A549 (cell line): ENCODE measurements around the gene TMPRSS2.

Experiments used
- CEBPB ChIP-seq, 2 experiments: fragments of >200 bp in 1 of 2; sonication (Bioruptor Twin) in 1 of 2; formaldehyde crosslinking in 1 of 2; IDR thresholded peaks; 2 replicates each; pipeline ENCODE4 v1.6.1; 2012 to 2016
- CHD2 ChIP-seq: fragments of 150-350 bp; IDR thresholded peaks from 2 replicates; pipeline ENCODE4 v1.6.1; 2014; ENCODE audit warnings: low read length; ENCODE audit not compliant: partially characterized antibody
- EP300 ChIP-seq, 2 experiments: fragments of >200 bp; sonication (Bioruptor Twin); formaldehyde crosslinking; IDR thresholded peaks; 2 replicates in 1 of 2; 3 replicates in 1 of 2; pipeline ENCODE4 v1.6.1; 2016 to 2017
- MYC ChIP-seq: IDR thresholded peaks from 2 replicates; pipeline ENCODE4 v1.6.1; 2012; ENCODE audit warnings: mild to moderate bottlenecking, inconsistent platforms, low read length, improper control_type of control experiment, borderline replicate concordance
- POLR2A ChIP-seq: IDR thresholded peaks from 2 replicates; pipeline ENCODE4 v1.6.1; 2012; ENCODE audit warnings: mild to moderate bottlenecking, low read length
- RCOR1 ChIP-seq: fragments of 150-350 bp; IDR thresholded peaks from 2 replicates; pipeline ENCODE4 v1.6.1; 2014; ENCODE audit warnings: antibody characterized with exemption, low read length, low read depth
- RNF2 ChIP-seq: fragments of 200-600 bp; sonication (generic); IDR thresholded peaks from 2 replicates; pipeline ENCODE4 v1.6.1; 2016; ENCODE audit warnings: low read depth, mild to moderate bottlenecking, antibody characterized with exemption, moderate library complexity, borderline replicate concordance
- TF ChIP-seq, protein P1 (sequence below): fragments of 450-650 bp; IDR thresholded peaks from 2 replicates; pipeline ENCODE4 v1.6.1; 2014; ENCODE audit warnings: antibody characterized with exemption
- TF ChIP-seq, protein P2 (sequence below): fragments of 250-450 bp; sonication (Bioruptor Pico); IDR thresholded peaks from 2 replicates; pipeline ENCODE4 v1.5.0; 2021; ENCODE audit warnings: mild to moderate bottlenecking, moderate library complexity, borderline replicate concordance
- TF ChIP-seq, protein P3 (sequence below): fragments of >200 bp; sonication (Bioruptor Twin); formaldehyde crosslinking; IDR thresholded peaks from 3 replicates; pipeline ENCODE4 v1.5.1; 2016
- TF ChIP-seq, protein P4 (sequence below): IDR thresholded peaks from 2 replicates; pipeline ENCODE4 v1.6.1; 2012

DNA sequence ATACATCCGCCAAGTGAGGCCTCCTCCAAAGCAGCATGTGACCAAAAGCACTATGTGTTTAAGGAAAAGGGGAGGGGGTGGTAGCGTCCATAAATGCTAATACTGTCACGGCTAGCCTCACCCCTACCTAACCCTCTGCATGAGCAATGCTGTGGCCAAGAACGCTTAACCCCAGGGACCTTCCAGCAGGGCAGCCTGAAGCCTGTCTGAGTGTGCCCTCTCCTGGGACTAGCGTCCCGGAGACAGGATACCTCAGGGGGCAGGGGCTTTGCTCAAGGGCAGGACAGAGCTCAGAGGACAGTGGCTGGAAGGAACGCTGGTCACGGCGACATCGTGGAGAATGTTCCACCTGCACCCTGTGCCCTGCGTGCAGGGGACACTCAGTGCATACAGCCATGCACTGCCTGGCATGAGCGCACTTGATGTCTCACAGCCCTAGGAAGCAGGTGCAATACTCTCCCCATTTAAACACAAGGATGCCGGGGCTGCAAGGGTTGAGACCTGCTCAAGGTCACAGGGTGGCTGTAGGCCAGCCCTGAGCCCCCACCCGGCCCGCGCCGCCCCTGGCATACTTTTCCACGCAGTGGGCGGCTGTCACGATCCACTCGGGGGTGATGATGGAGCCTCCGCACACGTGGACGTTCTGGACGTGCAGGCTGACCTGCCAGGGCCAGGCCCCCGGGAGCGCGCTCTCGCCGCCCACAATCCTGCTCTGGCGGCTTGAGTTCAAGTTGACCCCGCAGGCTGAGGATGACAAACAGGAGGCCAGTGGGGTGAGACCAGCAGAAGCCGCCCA is 35.0 kb downstream of the TMPRSS2 start:
- TF ChIP-seq POLR2A (no peak), RCOR1 (no peak), CHD2 (no peak), CEBPB (IDR thresholded peaks at IDR 0.05) (no peak), EP300 (IDR thresholded peaks at IDR 0.05) (no peak), MYC (no peak), RNF2 (no peak)
- TF ChIP-seq, protein P1, sequence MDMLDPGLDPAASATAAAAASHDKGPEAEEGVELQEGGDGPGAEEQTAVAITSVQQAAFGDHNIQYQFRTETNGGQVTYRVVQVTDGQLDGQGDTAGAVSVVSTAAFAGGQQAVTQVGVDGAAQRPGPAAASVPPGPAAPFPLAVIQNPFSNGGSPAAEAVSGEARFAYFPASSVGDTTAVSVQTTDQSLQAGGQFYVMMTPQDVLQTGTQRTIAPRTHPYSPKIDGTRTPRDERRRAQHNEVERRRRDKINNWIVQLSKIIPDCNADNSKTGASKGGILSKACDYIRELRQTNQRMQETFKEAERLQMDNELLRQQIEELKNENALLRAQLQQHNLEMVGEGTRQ: no peak
- TF ChIP-seq, protein P2, sequence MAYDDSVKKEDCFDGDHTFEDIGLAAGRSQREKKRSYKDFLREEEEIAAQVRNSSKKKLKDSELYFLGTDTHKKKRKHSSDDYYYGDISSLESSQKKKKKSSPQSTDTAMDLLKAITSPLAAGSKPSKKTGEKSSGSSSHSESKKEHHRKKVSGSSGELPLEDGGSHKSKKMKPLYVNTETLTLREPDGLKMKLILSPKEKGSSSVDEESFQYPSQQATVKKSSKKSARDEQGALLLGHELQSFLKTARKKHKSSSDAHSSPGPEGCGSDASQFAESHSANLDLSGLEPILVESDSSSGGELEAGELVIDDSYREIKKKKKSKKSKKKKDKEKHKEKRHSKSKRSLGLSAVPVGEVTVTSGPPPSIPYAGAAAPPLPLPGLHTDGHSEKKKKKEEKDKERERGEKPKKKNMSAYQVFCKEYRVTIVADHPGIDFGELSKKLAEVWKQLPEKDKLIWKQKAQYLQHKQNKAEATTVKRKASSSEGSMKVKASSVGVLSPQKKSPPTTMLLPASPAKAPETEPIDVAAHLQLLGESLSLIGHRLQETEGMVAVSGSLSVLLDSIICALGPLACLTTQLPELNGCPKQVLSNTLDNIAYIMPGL (CRISPR knock-in tag): no peak
- TF ChIP-seq, protein P3, sequence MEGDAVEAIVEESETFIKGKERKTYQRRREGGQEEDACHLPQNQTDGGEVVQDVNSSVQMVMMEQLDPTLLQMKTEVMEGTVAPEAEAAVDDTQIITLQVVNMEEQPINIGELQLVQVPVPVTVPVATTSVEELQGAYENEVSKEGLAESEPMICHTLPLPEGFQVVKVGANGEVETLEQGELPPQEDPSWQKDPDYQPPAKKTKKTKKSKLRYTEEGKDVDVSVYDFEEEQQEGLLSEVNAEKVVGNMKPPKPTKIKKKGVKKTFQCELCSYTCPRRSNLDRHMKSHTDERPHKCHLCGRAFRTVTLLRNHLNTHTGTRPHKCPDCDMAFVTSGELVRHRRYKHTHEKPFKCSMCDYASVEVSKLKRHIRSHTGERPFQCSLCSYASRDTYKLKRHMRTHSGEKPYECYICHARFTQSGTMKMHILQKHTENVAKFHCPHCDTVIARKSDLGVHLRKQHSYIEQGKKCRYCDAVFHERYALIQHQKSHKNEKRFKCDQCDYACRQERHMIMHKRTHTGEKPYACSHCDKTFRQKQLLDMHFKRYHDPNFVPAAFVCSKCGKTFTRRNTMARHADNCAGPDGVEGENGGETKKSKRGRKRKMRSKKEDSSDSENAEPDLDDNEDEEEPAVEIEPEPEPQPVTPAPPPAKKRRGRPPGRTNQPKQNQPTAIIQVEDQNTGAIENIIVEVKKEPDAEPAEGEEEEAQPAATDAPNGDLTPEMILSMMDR: no peak
- TF ChIP-seq, protein P4, sequence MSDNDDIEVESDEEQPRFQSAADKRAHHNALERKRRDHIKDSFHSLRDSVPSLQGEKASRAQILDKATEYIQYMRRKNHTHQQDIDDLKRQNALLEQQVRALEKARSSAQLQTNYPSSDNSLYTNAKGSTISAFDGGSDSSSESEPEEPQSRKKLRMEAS: no peak
